ENCODE data around the gene SERPINE3.

GRCh38 chr13:51336746-51337145 lies 2.7 kb upstream of the SERPINE3 start:
- no peak for TF ChIP-seq ZNF274 (IDR thresholded peaks at IDR 0.05; ENCODE audit: low read depth, low read length)
- TF ChIP-seq YY1 (IDR thresholded peaks at IDR 0.05; ENCODE audit: insufficient read depth, insufficient read length): no peak
